Fibroblast of pulmonary artery (primary cell): Measurements from ENCODE around the gene SUN1.
"Not testable (repeated sequence)": the region's sequence is repeated elsewhere in the genome, so short reads cannot be mapped to it uniquely, and the experiment has no call there.

Experiments
- DNase-seq: peaks from one replicate; pipeline ENCODE4 v3.0.0-alpha.2; 2010; ENCODE audit warnings: low read depth
- H3K4me3 ChIP-seq: replicated peaks from 2 replicates; pipeline ENCODE4 v1.5.1; 2011; ENCODE audit warnings: low read depth, mild to moderate bottlenecking, control low read depth, low read length, moderate library complexity
- CTCF ChIP-seq: IDR thresholded peaks from 2 replicates; pipeline ENCODE4 v1.5.1; 2011; ENCODE audit warnings: mild to moderate bottlenecking, control low read depth, low read length, inconsistent platforms; ENCODE audit errors: missing control alignments

SUN1 gene

GRCh38 chr7:787332-788240 lies 44.7 kb upstream of the SUN1 start:
- no peak for TF ChIP-seq CTCF
- no peak overlapping the region for H3K4me3 ChIP-seq
- DNase-seq: no peak

- DNase-seq: no peak
- H3K4me3 ChIP-seq: no peak overlapping the region
- no peak for TF ChIP-seq CTCF
Observed at GRCh38 chr7:791519-791918, 40.8 kb upstream of the SUN1 start.

- no peak for TF ChIP-seq CTCF
- no peak for DNase-seq
- no peak overlapping the region for H3K4me3 ChIP-seq
Observed at GRCh38 chr7:794207-794606, 38.1 kb upstream of the SUN1 start.

- no peak for DNase-seq
- no peak overlapping the region for H3K4me3 ChIP-seq
- no peak for TF ChIP-seq CTCF
Observed at GRCh38 chr7:794671-795329, 37.5 kb upstream of the SUN1 start.

GRCh38 chr7:796434-797169 lies 35.7 kb upstream of the SUN1 start:
- DNase-seq, H3K4me3 ChIP-seq: not testable (repeated sequence)

- no peak overlapping the region for H3K4me3 ChIP-seq
- no peak for DNase-seq
- no peak for TF ChIP-seq CTCF
Observed at GRCh38 chr7:798921-799470, 33.3 kb upstream of the SUN1 start.

GRCh38 chr7:800692-801091 lies 31.6 kb upstream of the SUN1 start:
- DNase-seq: no peak
- TF ChIP-seq CTCF: no peak
- no peak overlapping the region for H3K4me3 ChIP-seq

- not testable (repeated sequence) for DNase-seq, H3K4me3 ChIP-seq
Observed at GRCh38 chr7:801351-801750, 30.9 kb upstream of the SUN1 start.
